Measurements from ENCODE around the gene FRMD6. TPM values are rescaled to one million over a fixed set of nuclear protein-coding genes. Genes with fewer than 3 reads are reported as not detected.

The FRMD6 gene
- total RNA-seq, 2 donors from 2014 or later = 10.2 to 11.2 TPM

DNA sequence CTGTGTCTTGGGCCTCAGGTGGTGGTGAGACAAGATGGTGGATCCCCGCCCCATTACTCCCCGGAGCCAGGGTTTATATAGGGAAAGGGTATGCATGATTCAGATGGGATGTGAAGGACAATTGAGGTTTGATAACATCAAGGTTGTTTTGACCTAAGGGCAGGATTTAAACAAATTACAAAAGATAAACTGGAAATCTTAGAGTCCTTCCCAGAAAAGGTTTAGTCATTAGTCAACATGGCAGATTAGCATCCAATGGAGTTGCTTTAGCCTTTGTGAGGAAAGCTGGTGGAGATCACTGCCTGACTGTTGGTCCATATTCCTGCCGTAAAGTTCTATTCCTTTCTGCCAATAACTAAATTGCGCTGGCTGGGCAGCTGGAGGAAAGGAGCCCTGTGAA, 15.6 kb upstream of the FRMD6 start:
- intact Hi-C loops (cut with DNase I) = no loop called here
- DNase-seq (no peak), ATAC-seq (no peak)
- H3K4me3 ChIP-seq = no peak overlapping the region
- no peaks in the 10 kb centered on the region for H3K27me3 ChIP-seq
- H3K27ac ChIP-seq = no peak overlapping the region
- peaks cover 7% of the 10 kb centered on the region for H3K4me1 ChIP-seq
- WGBS, 2 donors = 84 to 85% methylated on average over 4 of the region's 4 CpGs
- H3K36me3 ChIP-seq (replicated peaks in 1 of 2; ENCODE audit: insufficient read depth in 1 of 2, low read depth in 2 of 2) = no peaks in the 10 kb centered on the region
- H3K9me3 ChIP-seq = no peaks in the 10 kb centered on the region
- no peak for TF ChIP-seq CTCF (IDR thresholded peaks at IDR 0.05)
- TF ChIP-seq POLR2A (IDR thresholded peaks at IDR 0.05) = no peak

GRCh38 chr14:51638071-51638944, 13.4 kb upstream of the FRMD6 start:
- Histone ChIP-seq H3K4me3 (no peak overlapping the region), H3K9me3 (no peaks in the 10 kb centered on the region), H3K36me3 (replicated peaks in 1 of 2; ENCODE audit: insufficient read depth in 1 of 2, low read depth in 2 of 2) (no peaks in the 10 kb centered on the region), H3K27me3 (no peaks in the 10 kb centered on the region), H3K4me1 (peaks cover 7% of the 10 kb centered on the region), H3K27ac (no peak overlapping the region)
- TF ChIP-seq POLR2A (IDR thresholded peaks at IDR 0.05) (no peak), CTCF (IDR thresholded peaks at IDR 0.05) (no peak)
- intact Hi-C loops (cut with DNase I) = no loop called here
- DNase-seq = no peak
- WGBS, 2 donors = 35 to 53% methylated on average over 7 of the region's 7 CpGs
- peak; percentile 52 for ATAC-seq

- intact Hi-C loops (cut with DNase I) = loop anchor here (10.0 kb wide), 1 partner anchor 345 kb away; no protein-coding TSS in a partner anchor
- 47 to 51% methylated on average over 5 of the region's 5 CpGs for WGBS, 2 donors
- TF ChIP-seq POLR2A (IDR thresholded peaks at IDR 0.05) (no peak), CTCF (IDR thresholded peaks at IDR 0.05) (no peak)
- Histone ChIP-seq H3K4me1 (peaks cover 7% of the 10 kb centered on the region), H3K27me3 (no peaks in the 10 kb centered on the region), H3K4me3 (no peak overlapping the region), H3K9me3 (no peaks in the 10 kb centered on the region), H3K27ac (no peak overlapping the region), H3K36me3 (replicated peaks in 1 of 2; ENCODE audit: insufficient read depth in 1 of 2, low read depth in 2 of 2) (no peaks in the 10 kb centered on the region)
- no peak for DNase-seq
- ATAC-seq = no peak
Measured at GRCh38 chr14:51639668-51640316, 11.9 kb upstream of the FRMD6 start.

DNA sequence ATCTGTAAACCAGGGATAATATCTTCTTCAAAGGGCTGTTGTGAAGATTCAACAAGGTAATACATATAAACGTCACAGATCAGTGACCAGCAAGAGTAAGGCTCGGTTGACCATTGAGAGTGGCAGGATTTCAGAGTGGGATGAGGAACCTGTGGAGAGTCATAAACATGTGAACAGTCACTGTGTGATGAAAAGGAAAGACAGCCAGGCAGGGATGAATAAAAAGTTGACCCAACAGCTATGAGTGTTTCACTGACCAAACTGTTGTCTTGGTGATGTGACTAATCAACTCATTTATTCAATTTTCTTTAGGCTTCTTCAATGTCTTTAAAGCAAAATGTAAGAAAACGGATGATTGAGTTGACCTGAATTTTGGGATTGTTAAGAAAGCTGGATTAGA, 8.6 kb upstream of the FRMD6 start:
- Histone ChIP-seq H3K4me3 (no peak overlapping the region), H3K27me3 (no peaks in the 10 kb centered on the region), H3K4me1 (peaks cover 3% of the 10 kb centered on the region), H3K27ac (no peak overlapping the region), H3K9me3 (no peaks in the 10 kb centered on the region), H3K36me3 (replicated peaks in 1 of 2; ENCODE audit: insufficient read depth in 1 of 2, low read depth in 2 of 2) (no peaks in the 10 kb centered on the region)
- TF ChIP-seq POLR2A (IDR thresholded peaks at IDR 0.05) (no peak), CTCF (IDR thresholded peaks at IDR 0.05) (no peak)
- intact Hi-C loops (cut with DNase I) = loop anchor here (10.0 kb wide), 1 partner anchor 348 kb away; no protein-coding TSS in a partner anchor
- ATAC-seq = no peak
- DNase-seq = no peak
- 76 to 81% methylated on average over 3 of the region's 3 CpGs for WGBS, 2 donors
